ENCODE data around the gene C14orf93. TPM values are rescaled to one million over a fixed set of nuclear protein-coding genes. Genes with fewer than 3 reads are reported as not detected.

Gene C14orf93
- total RNA-seq, 4 donors from 2014 or later, result 3.7 to 16.2 (median 6.7) TPM

GRCh38 chr14:23035303-23036144, 25.6 kb upstream of the C14orf93 start:
- H3K4me3 ChIP-seq, result peak overlapping the region; percentile 74 to 97 (median 90)
- H3K27ac ChIP-seq, result peak overlapping the region; percentile 88 to 99 (median 98)
- no peaks in the 10 kb centered on the region for H3K9me3 ChIP-seq
- no peak for TF ChIP-seq CTCF (IDR thresholded peaks at IDR 0.05 in 4 of 5, conservative IDR thresholded peaks at IDR 0.05 in 1 of 5)
- no peak for TF ChIP-seq POLR2A (IDR thresholded peaks at IDR 0.05)
- peaks cover 4 to 32% of the 10 kb centered on the region in 2 donors for H3K36me3 ChIP-seq
- peaks cover 12 to 22% of the 10 kb centered on the region in 2 donors for H3K4me1 ChIP-seq
- in situ Hi-C loops (cut with MboI; ENCODE audit: low sequenced_read_pairs in 4 of 4), result no loop called here
- ATAC-seq, result no peak
- no peaks in the 10 kb centered on the region for H3K27me3 ChIP-seq
- no peak for DNase-seq
- intact Hi-C loops (cut with DNase I; ENCODE audit: low total_unique reads), result loop anchor here (1.0 to 2.0 kb wide), 2 partner anchors 21 to 59 kb away; partner anchors contain the start of genes ACIN1 and C14orf119

DNA sequence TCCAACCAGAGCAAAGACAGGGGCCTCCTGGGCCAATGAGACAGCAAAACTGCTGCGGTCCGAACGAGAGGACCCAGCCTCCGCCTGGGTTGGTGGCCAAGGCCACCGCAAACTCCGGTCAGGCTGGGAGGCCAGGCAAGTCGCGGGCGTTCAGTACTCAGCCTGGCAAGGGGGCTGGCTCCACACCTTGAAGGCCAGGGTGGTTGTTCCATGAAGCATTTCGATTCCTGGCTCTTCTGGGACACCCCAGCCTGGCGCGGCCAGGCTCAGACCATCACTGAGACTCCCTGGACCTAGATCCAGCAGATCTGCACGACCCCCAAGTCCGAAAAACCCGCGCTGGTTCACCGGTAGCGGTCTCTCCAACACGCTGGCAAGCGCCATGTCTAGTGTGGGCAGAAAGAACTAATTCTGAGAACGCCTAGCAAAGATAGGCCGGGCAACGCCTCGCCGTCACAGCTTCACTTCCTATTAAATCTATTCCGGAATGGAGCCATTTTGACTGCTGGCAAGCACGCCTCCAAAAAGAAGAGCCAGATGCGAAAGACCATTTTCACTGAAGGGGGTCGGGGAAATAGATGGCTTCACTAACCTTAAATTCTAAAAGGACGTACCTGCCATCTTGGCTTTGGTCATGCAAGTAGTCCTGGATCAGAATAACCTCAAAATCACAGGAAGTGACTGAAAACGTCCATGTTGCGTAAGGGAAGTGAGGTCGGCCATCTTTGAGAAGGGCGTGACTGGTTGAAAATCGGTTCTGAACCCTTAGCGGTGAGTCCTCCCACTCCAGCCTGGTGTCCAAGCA, 24.8 kb upstream of the C14orf93 start, which contains the start of gene PSMB5:
PSMB5 (minus strand) TSS at position 403 of the 805 bp plus-strand sequence; CDS start at position 384, 19 bp downstream.
- DNase-seq (peak; percentile 89 to 93), ATAC-seq (peak; percentile 98 to 99)
- peaks cover 4 to 35% of the 10 kb centered on the region in 2 donors for H3K36me3 ChIP-seq
- intact Hi-C loops (cut with DNase I; ENCODE audit: low total_unique reads) (loop anchor here (1.0 to 2.0 kb wide), 3 partner anchors 22 to 60 kb away; partner anchors contain the start of genes ACIN1 and C14orf119), in situ Hi-C loops (cut with MboI; ENCODE audit: low sequenced_read_pairs in 4 of 4) (no loop called here)
- TF ChIP-seq POLR2A (IDR thresholded peaks at IDR 0.05) (peak; percentile 81 to 82), CTCF (IDR thresholded peaks at IDR 0.05 in 4 of 5, conservative IDR thresholded peaks at IDR 0.05 in 1 of 5) (peak in 1 of 5 experiments; percentile 29)
- H3K4me3 ChIP-seq, result peak within 1 kb of the TSS; percentile 74 to 97 (median 90)
- H3K4me1 ChIP-seq, result peaks cover 12 to 22% of the 10 kb centered on the region in 2 donors
- peak within 1 kb of the TSS; percentile 88 to 99 (median 98) for H3K27ac ChIP-seq
- no peaks in the 10 kb centered on the region for H3K9me3 ChIP-seq
- H3K27me3 ChIP-seq, result no peaks in the 10 kb centered on the region

GRCh38 chr14:23033801-23034497, 24.0 kb upstream of the C14orf93 start:
- peak overlapping the region; percentile 74 to 97 (median 90) for H3K4me3 ChIP-seq
- no peak for TF ChIP-seq POLR2A (IDR thresholded peaks at IDR 0.05)
- TF ChIP-seq CTCF (IDR thresholded peaks at IDR 0.05 in 4 of 5, conservative IDR thresholded peaks at IDR 0.05 in 1 of 5), result no peak
- no peaks in the 10 kb centered on the region for H3K27me3 ChIP-seq
- H3K36me3 ChIP-seq, result peaks cover 4 to 43% of the 10 kb centered on the region in 2 donors
- DNase-seq, result no peak
- peaks cover 12 to 24% of the 10 kb centered on the region in 2 donors for H3K4me1 ChIP-seq
- H3K27ac ChIP-seq, result peak overlapping the region; percentile 88 to 99 (median 98)
- in situ Hi-C loops (cut with MboI; ENCODE audit: low sequenced_read_pairs in 4 of 4), result no loop called here
- intact Hi-C loops (cut with DNase I; ENCODE audit: low total_unique reads), result loop anchor here (1.0 to 2.0 kb wide), 2 partner anchors 27 to 61 kb away; partner anchors contain the start of genes ACIN1 and C14orf119
- H3K9me3 ChIP-seq, result no peaks in the 10 kb centered on the region
- ATAC-seq, result no peak

DNA sequence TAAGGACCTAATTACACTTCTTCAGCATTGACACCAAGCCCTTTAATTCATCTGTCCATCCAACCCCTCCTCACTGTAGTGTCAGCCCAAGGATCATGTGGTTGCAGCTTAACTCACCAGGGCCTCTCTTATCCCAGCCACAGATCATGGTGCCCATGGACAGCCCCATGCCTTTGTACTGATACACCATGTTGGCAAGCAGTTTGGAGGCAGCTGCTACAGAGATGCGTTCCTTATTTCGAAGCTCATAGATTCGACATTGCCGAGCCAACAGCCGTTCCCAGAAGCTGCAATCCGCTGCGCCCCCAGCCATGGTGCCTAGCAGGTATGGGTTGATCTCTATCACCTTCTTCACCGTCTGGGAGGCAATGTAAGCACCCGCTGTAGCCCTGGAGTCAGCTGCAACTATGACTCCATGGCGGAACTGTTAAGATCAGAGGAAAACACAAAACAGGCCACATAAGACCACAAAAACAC, 23.3 kb upstream of the C14orf93 start:
- Histone ChIP-seq H3K4me3 (peak overlapping the region; percentile 74 to 97 (median 90)), H3K27me3 (no peaks in the 10 kb centered on the region), H3K36me3 (peaks cover 4 to 49% of the 10 kb centered on the region in 2 donors), H3K27ac (peak overlapping the region; percentile 88 to 99 (median 98)), H3K9me3 (no peaks in the 10 kb centered on the region), H3K4me1 (peaks cover 12 to 30% of the 10 kb centered on the region in 2 donors)
- no peak for ATAC-seq
- intact Hi-C loops (cut with DNase I; ENCODE audit: low total_unique reads), result no loop called here
- no peak for DNase-seq
- TF ChIP-seq POLR2A (IDR thresholded peaks at IDR 0.05) (no peak), CTCF (IDR thresholded peaks at IDR 0.05 in 4 of 5, conservative IDR thresholded peaks at IDR 0.05 in 1 of 5) (no peak)
- in situ Hi-C loops (cut with MboI; ENCODE audit: low sequenced_read_pairs in 4 of 4), result no loop called here

Measured in gastrocnemius medialis (tissue), 4 donors.